ENCODE results near the gene HIVEP1.

- TF ChIP-seq PREB (CRISPR knock-in tag; IDR thresholded peaks at IDR 0.05; ENCODE audit: borderline replicate concordance), result no peak
- no peak for TF ChIP-seq CTCF (IDR thresholded peaks at IDR 0.05)
- TF ChIP-seq, protein P1, sequence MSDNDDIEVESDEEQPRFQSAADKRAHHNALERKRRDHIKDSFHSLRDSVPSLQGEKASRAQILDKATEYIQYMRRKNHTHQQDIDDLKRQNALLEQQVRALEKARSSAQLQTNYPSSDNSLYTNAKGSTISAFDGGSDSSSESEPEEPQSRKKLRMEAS (CRISPR knock-in tag; IDR thresholded peaks at IDR 0.05), result no peak
- no peak for TF ChIP-seq STAT6 (CRISPR knock-in tag; conservative IDR thresholded peaks at IDR 0.05; ENCODE audit: low read depth)
- no peak for TF ChIP-seq TEAD4 (CRISPR knock-in tag; IDR thresholded peaks at IDR 0.05)
- no peak for TF ChIP-seq MXD4 (CRISPR knock-in tag; IDR thresholded peaks at IDR 0.05; ENCODE audit: borderline replicate concordance)
- no peak for TF ChIP-seq TEAD1 (CRISPR knock-in tag; IDR thresholded peaks at IDR 0.05)
These were observed 104.9 kb downstream of the HIVEP1 start for GRCh38 chr6:12116978-12117377.

Data from WTC11 (cell line).